GM12878 (cell line): ENCODE data around the gene KLHL30. TPM values are rescaled to one million over a fixed set of nuclear protein-coding genes. Genes with fewer than 3 reads are reported as not detected.

ENCODE experiments used
- ATAC-seq: fragments of 200-7000 bp; cut with Tn5 transposase; 3 replicates; pipeline ENCODE4 v1.9.1; 2020; ENCODE audit warnings: mild to moderate bottlenecking, moderate library complexity
- BruUV-seq: library from RNA; stranded (reverse); fragments of 400-500 nt; replicated peaks from 2 replicates; lab custom pipeline; 2021; lab: Mats Ljungman, UMichigan
- CTCF ChIA-PET: fragments of 300-600 bp; sonication (Branson Sonifier 250); formaldehyde crosslinking; extraction: SDS; loops from one replicate; lab custom pipeline; 2021; ENCODE audit warnings: inconsistent platforms; lab: Yijun Ruan, JAX
- POLR2A ChIA-PET: fragments of 350-600 bp; formaldehyde crosslinking; extraction: SDS; loops from one replicate; lab custom pipeline; 2021; ENCODE audit warnings: inconsistent platforms; lab: Charles Lee
- RAD21 ChIA-PET: fragments of 300-600 bp; sonication (Branson Sonifier 250); formaldehyde crosslinking; loops from one replicate; lab custom pipeline; 2023; ENCODE audit warnings: antibody characterized with exemption; ENCODE audit not compliant: unreplicated experiment; lab: Charles Lee
- SMC1A ChIA-PET: fragments of 300-600 bp; sonication (Branson Sonifier 250); formaldehyde crosslinking; loops from one replicate; lab custom pipeline; 2023; ENCODE audit not compliant: unreplicated experiment, uncharacterized antibody; lab: Charles Lee
- DNase-seq: peaks from one replicate; pipeline ENCODE4 v3.0.0-alpha.2; 2011; ENCODE audit warnings: low read depth, low spot score
- FAIRE-seq: peaks from 3 replicates; lab custom pipeline; 2011; peaks lifted over from hg19 to GRCh38; lab: Jason Lieb, UNC
- H2AFZ ChIP-seq: 2 replicates; pipeline ENCODE4 v1.6.0; 2011; ENCODE audit warnings: low read depth, low read length, control low read depth; ENCODE audit not compliant: control insufficient read depth
- H3K27ac ChIP-seq: 2 replicates; pipeline ENCODE4 v1.5.1; 2011; ENCODE audit warnings: control low read depth; ENCODE audit not compliant: control insufficient read depth, insufficient read depth
- H3K27me3 ChIP-seq, 2 experiments: replicated peaks in 1 of 2; 2 replicates each; pipeline versions ENCODE4 v1.6.0 to v1.6.1; 2011; ENCODE audit warnings: low read length in 1 of 2; ENCODE audit not compliant: control insufficient read depth in 2 of 2, insufficient read depth in 2 of 2
- H3K36me3 ChIP-seq, 2 experiments: 2 replicates each; pipeline ENCODE4 v1.5.1; 2011; ENCODE audit warnings: low read length in 1 of 2; ENCODE audit not compliant: control insufficient read depth in 2 of 2, insufficient read depth in 2 of 2
- H3K4me1 ChIP-seq: 2 replicates; pipeline ENCODE4 v1.6.1; 2011; ENCODE audit warnings: mild to moderate bottlenecking, low read length, moderate library complexity, mixed read lengths; ENCODE audit not compliant: control insufficient read depth, insufficient read depth
- H3K4me2 ChIP-seq: 2 replicates; pipeline ENCODE4 v1.6.0; 2011; ENCODE audit warnings: control low read depth; ENCODE audit not compliant: control insufficient read depth, insufficient read depth
- H3K4me3 ChIP-seq: fragments of 200-600 bp; sonication (generic); 2 replicates; pipeline ENCODE4 v1.5.1; 2016
- H3K79me2 ChIP-seq: 2 replicates; pipeline ENCODE4 v1.6.0; 2011; ENCODE audit warnings: low read length; ENCODE audit not compliant: control insufficient read depth, insufficient read depth
- H3K9ac ChIP-seq: 2 replicates; pipeline ENCODE4 v1.8.0; 2011; ENCODE audit warnings: low read length, control low read depth, mixed read lengths; ENCODE audit not compliant: control insufficient read depth, insufficient read depth
- H3K9me3 ChIP-seq: replicated peaks from 3 replicates; pipeline ENCODE4 v1.5.1; 2011; ENCODE audit warnings: mild to moderate bottlenecking, low read length; ENCODE audit not compliant: control insufficient read depth, insufficient read depth
- H4K20me1 ChIP-seq: 2 replicates; pipeline ENCODE4 v1.6.0; 2011; ENCODE audit not compliant: control insufficient read depth, insufficient read depth
- ASH2L ChIP-seq: fragments of 300-600, 200-600 bp; sonication (generic); IDR thresholded peaks from 2 replicates; pipeline ENCODE4 v1.6.1; 2017; ENCODE audit warnings: low read depth, mild to moderate bottlenecking, borderline replicate concordance
- CHD2 ChIP-seq: IDR thresholded peaks from 2 replicates; pipeline ENCODE4 v1.6.1; 2011; ENCODE audit warnings: low read depth, low read length, improper control_type of control experiment, borderline replicate concordance
- EED ChIP-seq: sonication (generic); IDR thresholded peaks from 2 replicates; pipeline ENCODE4 v1.6.1; 2016; ENCODE audit warnings: antibody characterized with exemption, low read depth
- ESRRA ChIP-seq: IDR thresholded peaks from 2 replicates; pipeline ENCODE4 v1.6.1; 2012; ENCODE audit warnings: mild to moderate bottlenecking, low read length, improper control_type of control experiment
- RAD51 ChIP-seq: fragments of 450-650 bp; IDR thresholded peaks from 2 replicates; pipeline ENCODE4 v1.6.1; 2016; ENCODE audit warnings: moderate library complexity, mild to moderate bottlenecking, inconsistent platforms
- RB1 ChIP-seq: fragments of 450-650 bp; formaldehyde crosslinking; IDR thresholded peaks from 2 replicates; pipeline ENCODE4 v1.6.1; 2017; ENCODE audit warnings: mild to moderate bottlenecking, borderline replicate concordance
- SMAD5 ChIP-seq: IDR thresholded peaks from 2 replicates; pipeline ENCODE4 v1.6.1; 2016; ENCODE audit warnings: antibody characterized with exemption, low read depth
- SRF ChIP-seq, 2 experiments: IDR thresholded peaks; 2 replicates each; pipeline ENCODE4 v1.6.1; 2011; ENCODE audit warnings: low read depth in 2 of 2, low read length in 2 of 2, mild to moderate bottlenecking in 1 of 2, moderate library complexity in 1 of 2
- WGBS: methylation state at CpG from one replicate; pipeline ENCODE4 v1.1.6; 2016; ENCODE audit warnings: low lambda C conversion rate; ENCODE audit not compliant: insufficient replicate concordance, insufficient coverage; ENCODE audit errors: missing lambda C conversion rate; 5-methylcytosine and 5-hydroxymethylcytosine counted together
- in situ Hi-C: fragments of 300-500 bp; cut with MboI; formaldehyde crosslinking; loops from 9 replicates; pipeline ENCODE4 v1.14.3; 2018; ENCODE audit warnings: mixed read lengths
- intact Hi-C: fragments of 100-400 bp; cut with micrococcal nuclease; formaldehyde crosslinking; loops from one replicate; pipeline ENCODE4 v1.14.2; 2022; ENCODE audit not compliant: unreplicated experiment
- polyA plus RNA-seq, 11 experiments: library from polyadenylated mRNA; depleted of rRNA in 4 of 11; unstranded in 6 of 11; stranded (reverse) in 5 of 11; fragments of >200 nt; fragmentation: Nextera tagmentation in 4 of 11; fragmentation: Illumina TruSeq in 1 of 11; extraction: Ambion mirVana in 4 of 11; extraction: Trizol in 1 of 11; gene quantifications; 1 replicate in 1 of 11; 2 replicates in 10 of 11; pipeline versions ENCODE4 v1.2.1 to v1.2.3, GENCODE V29; 2011 to 2016; ENCODE audit warnings: inconsistent platforms in 2 of 11, missing spikeins in 2 of 11, low read depth in 1 of 11
- total RNA-seq, 4 experiments: library from RNA; depleted of rRNA in 3 of 4; stranded (reverse); fragments of >200 nt in 3 of 4; fragmentation: Illumina TruSeq in 1 of 4; extraction: Trizol in 1 of 4; gene quantifications; 2 replicates each; pipeline versions ENCODE4 v1.2.1 to v1.2.3, GENCODE V29; 2013 to 2021

The KLHL30 gene
- total and polyA plus RNA-seq, 10 of the 15 experiments (the other 5 are each of a cell fraction or from before 2014, with no cell fraction given) = 0.03 TPM; not detected in 9

DNA sequence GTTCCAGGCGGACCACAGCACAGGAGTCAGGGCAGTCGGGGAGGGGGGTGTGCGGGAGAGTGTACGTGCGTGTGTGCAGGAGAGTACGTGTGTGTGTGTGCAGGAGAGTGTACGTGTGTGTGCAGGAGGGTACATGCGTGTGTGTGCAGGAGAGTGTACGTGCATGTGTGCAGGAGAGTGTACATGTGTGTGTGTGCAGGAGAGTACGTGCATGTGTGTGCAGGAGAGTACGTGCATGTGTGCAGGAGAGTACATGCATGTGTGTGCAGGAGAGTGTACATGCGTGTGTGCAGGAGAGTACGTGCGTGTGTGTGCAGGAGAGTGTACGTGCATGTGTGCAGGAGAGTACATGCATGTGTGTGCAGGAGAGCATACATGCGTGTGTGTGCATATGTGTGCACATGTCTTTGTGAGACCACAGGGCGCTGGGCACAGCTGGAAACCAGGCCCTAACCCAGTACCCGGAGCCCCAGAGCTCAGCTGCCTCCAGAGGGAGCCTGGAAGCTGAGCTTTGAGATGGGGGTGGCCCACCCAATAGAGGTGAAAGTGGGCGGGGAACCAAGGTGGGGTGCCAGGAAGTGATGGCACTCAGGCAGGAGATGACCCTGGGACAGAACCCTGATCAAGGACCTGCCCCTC is 13.9 kb upstream of the KLHL30 start:
- Histone ChIP-seq H3K79me2 (no peaks in the 10 kb centered on the region), H2AFZ (no peak overlapping the region), H3K9me3 (peaks cover 4% of the 10 kb centered on the region; the same call in 2 of the 3 replicates), H3K36me3 (no peaks in the 10 kb centered on the region), H3K27ac (no peak overlapping the region), H3K4me2 (no peak overlapping the region), H4K20me1 (no peaks in the 10 kb centered on the region)
- WGBS = 57% methylated on average over 19 of the region's 19 CpGs
- ChIA-PET POLR2A (interaction anchor here (0.6 kb wide), 1 partner anchor 22 kb away, joined by 5 read pairs; no protein-coding TSS in a partner anchor), CTCF (interaction anchor here (0.8 kb wide), 1 partner anchor 15 kb away, joined by 4 read pairs; no protein-coding TSS in a partner anchor)
- FAIRE-seq = no peak
- no TSS peak for BruUV-seq
- TF ChIP-seq CHD2 (no peak), SRF (IDR thresholded peaks at IDR 0.05; ENCODE audit: low read depth in 2 of 2, low read length in 2 of 2) (no peak), SMAD5 (no peak), RB1 (no peak), RAD51 (no peak), ASH2L (no peak), ESRRA (no peak), EED (no peak)
- TF ChIP-seq, all 136 proteins: peak for 0
- DNase-seq = no peak
- ChIA-PET SMC1A (interaction anchor here (1.0 kb wide), 1 partner anchor 16 kb away, joined by 4 read pairs; no protein-coding TSS in a partner anchor), RAD21 (no interaction called here)
- Histone ChIP-seq H3K27me3 (no peaks in the 10 kb centered on the region), H3K4me3 (no peak overlapping the region), H3K9ac (no peak overlapping the region), H3K4me1 (no peaks in the 10 kb centered on the region)
- peak; percentile 8; the same call in 1 of the 3 replicates for ATAC-seq
- intact Hi-C loops (no loop called here), in situ Hi-C loops (no loop called here)
